Measurements from ENCODE around the gene TOX3.

Gene TOX3

DNA sequence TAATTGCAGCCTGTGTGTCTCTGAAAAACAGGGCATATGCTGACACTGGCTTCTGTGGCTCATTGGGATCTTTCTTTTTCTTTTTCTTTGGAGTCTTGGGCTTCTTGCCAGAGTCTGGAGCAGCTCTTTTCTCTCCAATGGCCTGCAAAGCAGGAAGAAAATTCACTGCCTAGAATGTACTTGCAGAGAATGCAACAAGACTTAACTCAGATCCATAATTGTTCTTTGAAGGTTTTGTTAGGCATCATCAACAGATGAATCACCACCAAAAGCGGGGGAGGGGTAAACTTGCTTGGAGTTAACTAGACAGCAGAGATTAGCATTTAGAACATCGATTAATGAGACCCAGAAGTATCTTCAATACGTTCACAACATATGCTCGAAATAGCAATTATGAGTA is 100.9 kb downstream of the TOX3 start:
- DNase-seq: peak in 1 of 2 experiments; percentile 34

DNA sequence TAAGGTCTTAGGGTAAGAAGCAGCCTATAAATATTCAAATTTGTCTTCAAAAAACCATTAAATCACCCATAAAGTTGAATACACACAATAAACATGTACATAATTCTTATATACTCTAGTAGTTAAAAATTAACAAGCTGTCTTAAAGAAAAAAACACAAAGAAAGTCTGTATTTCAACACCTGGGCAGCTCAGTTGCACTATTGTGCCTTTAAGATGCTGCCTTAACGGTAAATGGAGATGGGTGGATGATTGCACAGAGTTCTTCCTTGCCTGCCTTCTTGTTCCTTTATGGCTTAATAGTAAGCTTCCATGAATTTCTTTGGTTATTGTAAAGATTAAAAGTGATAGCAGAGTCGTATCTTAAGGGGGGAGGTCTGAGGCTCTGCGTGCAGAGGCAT is 105.1 kb downstream of the TOX3 start:
- DNase-seq: no peak

DNA sequence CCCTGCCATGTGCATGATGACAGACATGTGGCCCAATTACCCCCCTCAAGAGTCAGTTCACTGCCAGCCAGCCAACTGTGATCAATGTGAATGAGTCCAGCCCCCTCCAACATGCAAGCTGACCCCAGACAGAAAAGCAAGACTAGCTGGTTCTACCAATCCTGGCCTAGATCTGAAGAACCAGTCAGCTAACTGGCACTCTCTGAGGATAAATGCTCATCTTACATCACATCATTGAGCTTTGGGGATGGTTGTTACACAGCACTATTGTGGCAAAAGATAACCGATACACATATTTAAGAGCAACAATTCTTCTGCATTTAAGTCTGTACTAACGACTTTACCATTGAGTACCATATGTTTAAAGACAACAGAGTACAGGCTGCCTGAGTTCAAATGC is 106.7 kb downstream of the TOX3 start:
- DNase-seq: no peak

DNA sequence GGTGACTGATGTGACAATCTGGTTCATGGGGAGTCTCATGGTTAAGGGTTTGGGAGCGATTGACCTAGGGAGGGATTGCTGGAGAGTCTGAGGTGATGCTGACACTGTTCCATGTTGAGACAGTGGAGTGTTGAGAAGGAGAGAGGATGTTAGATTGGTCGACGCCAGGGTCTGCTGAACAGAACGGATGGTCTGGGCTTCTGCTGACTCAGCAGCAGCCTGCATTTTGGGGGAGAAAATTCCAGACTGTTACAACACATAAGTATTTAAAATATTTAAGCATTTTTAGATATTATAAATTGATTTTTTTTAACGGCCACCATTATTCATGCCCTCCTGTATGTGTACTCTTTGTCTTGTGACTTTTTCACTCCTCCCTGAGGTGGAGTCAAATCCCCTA is 107.2 kb downstream of the TOX3 start:
- no peak for DNase-seq

DNA sequence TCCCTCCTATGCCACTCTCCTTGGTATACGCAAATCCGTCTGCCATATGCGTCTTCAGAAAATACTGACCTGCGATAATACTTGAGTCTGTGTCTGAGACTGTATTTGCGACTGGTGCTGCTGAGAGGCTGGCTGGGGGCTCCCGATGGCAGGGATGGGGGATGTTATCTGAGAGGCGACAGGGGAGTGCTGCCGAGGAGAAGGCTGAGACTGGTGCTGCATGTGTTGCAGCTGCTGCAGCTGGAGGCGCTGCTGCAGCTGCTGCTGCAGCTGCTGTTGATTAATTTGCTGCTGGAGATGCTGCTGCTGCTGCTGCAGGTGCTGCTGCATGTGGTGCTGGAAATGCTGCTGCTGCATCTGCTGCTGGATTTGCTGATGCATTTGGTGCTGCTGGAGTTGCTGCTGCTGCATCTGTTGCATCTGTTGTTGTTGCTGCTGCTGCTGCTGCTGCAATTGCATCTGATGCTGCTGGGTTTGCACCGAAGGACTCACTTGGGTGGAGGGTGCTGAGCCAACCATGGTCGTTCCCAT is 107.7 kb downstream of the TOX3 start:
- no peak for DNase-seq

DNA sequence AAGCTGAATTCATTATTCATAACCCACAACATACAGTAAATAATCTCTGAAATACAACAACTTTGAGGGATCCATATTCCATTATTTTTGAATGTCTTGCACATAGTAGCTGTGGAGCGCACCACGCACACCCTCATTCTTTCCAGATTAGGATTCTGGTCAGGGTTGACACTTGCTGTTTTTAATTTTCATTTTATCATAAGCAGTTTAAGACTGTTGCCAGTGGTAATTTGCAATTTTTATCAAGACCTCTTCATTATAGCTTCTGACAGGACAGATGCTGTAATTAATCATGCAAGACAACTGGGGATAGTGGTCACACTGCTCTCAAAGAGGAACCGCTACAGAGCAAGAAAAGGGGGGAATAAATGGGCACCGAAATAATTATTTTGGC is 109.7 kb downstream of the TOX3 start:
- no peak for DNase-seq

DNA sequence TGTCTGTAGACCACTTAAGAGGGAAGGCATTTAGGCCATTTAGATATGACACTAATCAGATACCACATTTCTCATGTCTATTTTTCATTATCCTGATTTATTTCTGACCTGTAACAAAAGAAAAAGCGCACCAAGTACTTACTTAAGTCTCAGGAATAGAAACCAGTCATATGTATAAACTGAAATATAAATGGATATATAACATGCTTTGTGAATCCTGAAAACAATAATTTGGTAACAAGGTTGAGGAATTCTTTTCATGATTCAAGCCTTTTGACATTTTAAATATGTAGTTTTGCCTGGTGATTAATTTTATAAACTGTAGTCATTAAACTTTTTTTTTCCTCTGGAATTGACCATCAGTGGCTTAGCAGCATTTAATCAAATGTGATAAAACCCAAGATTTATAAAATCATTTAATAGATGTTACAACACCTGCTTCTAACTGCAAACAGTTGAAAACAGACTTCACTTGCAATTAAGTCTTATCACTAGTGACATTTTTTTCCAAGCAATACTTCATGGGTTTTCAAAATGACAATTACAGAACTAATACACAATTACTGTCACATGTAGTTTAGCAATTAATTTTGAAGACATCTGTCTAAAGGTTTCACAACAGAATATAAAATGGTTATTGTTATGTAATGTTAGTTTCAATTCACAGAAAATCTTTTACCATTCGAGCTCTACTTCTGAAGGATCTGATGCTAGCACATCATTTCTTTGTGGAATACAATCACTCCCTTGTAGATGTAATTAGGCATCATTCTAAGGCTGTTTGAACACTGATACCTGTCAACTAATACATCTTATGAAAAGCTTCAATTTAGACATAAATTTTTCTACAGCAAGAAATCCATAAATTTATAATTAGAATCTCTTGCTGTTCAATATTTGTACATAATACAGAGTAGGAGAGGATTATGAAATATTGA is 110.3 kb downstream of the TOX3 start:
- no peak for DNase-seq

DNA sequence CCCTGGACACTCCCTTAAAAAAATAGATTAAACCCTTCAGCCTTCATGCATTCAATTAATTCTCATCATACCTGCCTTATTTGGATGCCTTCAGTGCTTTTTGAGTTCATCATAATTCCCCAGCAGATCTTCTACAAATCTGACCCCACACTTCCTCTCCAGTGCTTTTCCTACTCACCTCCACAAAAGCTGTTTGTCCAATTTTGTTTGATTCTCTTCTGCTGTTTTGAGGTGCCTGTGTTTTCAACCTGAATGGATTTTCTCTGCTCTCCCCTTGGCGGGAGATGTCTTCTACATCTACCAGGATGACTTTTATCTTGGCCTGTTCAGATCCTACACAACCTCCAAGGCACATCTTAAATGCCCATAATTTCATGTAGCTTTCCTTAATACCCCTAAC is 112.7 kb downstream of the TOX3 start:
- no peak for DNase-seq

DNA sequence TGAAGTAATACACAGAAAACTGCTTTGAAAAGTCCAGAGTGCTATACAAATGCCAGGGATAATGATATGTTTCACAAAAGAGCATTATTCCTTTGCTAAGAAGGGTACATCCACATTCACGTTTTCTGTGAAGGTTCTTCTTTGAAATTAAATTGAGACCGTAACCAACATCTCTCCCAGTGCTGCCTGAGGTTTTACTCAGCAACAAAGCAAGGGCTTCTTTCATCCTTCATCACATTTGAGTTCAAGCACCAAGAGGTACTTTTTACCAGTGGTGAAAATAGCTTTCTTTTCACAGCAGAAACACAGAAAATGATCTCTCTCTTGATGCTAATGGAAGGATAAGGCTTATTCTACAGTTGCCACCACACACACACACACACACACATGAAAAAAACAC is 113.3 kb downstream of the TOX3 start:
- DNase-seq: no peak

DNA sequence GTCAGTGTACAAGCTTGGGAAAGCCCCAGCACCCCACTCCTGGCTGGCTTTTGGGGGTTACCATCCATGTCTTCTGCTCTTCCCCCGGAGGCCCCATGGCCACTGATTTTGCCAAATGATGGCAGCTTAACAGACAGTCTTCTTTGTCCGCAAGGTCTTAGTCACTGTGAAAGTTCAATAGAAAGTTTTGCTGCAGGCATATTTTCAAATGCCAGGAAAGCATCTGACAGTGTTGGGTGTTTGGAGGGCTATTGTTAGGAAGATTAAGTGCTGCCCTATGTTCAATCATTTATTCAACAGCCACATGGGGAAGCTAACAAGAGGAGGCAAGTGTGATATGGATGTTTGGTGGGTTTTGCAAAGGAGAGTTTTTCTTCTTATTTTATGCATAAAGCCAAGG is 122.4 kb downstream of the TOX3 start:
- no peak for DNase-seq

DNA sequence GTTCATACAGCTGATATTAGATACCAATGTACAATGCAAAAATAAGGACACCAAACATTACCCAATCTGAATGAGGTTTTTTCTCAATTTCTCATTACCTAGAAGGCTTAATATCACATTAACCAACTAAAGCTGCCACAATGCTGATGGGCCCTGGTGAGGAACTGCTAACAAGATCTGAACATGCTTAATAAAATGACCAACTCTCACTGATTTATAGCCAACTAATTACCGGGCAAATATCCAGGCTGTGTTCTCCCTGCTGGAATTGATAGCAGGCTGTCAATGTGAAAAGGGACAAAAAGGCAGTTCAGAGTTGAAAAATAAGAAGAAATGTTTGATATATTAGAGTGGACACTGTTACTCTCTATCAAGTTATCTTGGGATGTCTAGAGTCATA is 124.6 kb downstream of the TOX3 start:
- DNase-seq: no peak

DNA sequence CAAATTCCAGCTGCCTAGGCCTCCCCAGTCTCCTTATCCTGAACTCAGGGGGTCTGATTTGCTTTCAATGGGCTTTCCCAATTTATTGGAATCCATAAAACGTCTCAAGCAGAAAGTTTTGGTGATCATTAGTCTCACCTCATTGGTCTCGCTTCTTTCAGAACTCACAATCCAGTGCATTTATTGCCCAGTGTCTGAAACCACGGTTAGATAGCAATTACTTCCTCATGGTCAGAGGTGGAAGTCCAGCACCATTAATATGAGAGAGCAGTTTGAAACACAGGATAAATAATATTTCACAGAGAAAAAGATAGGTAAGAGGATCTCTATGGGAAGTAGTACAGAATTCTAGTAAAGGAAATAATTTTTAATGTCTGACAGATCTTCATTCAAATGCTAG is 128.7 kb downstream of the TOX3 start:
- no peak for DNase-seq

DNA sequence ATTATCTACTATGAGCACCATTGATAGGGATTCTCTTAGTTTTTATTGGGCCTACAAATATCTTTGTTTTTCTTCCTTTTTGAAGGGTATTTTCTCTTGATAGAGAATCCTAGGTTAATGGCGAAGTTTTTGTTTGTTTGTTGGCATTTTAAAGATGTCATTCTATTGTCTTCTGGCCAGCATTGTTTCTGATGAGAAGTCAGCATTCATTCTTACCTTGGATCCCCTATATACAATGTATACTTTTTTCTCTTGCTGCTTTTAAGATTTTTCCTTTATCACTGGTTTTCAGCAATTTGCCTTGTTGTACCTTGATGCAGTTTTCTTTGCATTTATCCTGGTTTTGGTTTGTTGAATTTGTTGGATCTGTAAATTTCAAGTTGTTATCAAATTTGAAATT is 130.1 kb downstream of the TOX3 start:
- no peak for DNase-seq

DNA sequence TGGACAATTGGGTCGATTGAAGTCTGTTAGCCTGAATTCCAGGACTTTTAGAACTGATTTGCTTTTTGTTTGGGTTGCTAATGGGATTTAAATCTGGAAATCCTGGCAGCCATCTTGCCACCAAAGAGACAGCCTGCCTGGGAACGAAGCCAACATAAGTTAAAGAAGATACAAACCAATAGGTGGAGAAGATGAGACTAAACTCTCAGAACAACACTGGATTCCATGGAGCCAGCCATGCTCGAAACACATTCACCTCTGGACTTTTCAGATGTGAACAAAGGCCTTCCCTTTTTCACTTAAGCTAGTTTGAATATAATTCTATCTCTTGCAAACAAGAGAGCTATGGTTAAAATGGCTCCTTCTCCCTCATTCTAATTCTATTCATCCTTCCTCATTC is 135.9 kb downstream of the TOX3 start:
- DNase-seq: no peak

DNA sequence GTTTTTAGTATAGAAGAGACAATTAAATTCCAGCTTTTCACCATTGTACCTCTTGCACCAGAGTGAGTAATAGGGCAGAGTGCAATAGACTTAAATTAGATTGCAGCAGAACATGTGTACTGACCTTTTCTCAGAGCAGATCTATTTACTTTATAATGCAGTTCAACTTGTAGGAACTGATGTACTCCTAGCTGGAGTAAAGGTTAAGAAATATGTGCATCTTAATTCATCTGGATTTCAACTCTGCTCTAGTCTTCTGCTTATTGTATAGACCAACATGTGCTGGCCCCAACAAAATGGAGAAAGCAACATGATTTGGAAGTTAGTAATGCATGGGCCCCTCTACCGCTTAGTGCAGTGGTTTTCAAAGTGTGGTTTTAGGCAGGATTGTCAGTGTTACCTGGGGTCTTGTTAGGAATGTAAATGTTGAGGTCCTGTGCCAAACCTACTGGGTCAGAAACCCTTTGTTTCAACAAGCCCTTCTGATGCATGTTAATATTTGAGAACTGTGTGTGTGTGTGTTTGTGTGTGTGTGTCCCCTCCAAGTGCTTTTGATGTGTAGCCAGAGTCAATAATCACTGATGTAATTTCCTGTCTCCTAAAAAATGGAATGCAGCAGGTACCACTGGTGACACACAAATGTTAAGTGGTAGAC is 138.6 kb downstream of the TOX3 start:
- no peak for DNase-seq

DNA sequence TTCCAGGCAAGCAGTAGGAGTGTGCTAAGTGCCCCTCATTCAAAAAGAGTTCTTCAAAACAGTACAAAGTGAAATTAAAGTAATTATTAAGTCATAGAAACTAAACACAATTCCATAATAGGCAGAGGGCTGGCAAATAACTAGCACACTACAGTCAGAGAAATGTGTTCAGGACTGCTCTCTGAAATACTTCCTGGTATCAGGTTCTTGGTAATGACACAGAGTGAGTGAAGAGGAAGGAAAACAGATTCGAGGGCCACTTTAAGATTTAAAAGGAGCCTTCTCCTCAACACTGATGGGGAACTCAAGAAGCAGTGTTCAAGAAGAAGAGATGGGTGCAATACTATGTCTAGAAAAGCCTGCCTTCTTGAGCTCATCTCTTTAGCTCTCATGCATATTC is 139.2 kb downstream of the TOX3 start:
- DNase-seq: no peak

DNA sequence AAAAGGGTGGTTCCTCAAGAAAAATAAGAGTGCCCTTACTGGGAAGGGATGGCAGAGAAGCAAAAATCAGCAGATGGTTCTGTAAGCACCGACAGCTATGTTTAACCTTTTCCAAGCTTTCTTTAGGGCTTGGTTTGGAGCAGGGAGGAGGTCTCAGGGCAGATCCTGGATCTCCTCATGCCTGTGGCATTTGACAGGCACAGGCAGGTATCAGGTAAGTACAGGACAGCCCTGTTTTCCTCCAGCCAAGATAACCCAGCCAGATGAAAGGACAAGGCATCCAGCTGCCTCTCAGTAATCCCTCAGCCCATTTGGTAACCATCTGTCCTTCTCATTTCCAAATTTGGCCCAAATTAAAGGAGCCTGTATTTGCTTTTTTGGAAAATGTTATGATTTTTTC is 141.5 kb downstream of the TOX3 start:
- DNase-seq: peak in 1 of 2 experiments; percentile 39

DNA sequence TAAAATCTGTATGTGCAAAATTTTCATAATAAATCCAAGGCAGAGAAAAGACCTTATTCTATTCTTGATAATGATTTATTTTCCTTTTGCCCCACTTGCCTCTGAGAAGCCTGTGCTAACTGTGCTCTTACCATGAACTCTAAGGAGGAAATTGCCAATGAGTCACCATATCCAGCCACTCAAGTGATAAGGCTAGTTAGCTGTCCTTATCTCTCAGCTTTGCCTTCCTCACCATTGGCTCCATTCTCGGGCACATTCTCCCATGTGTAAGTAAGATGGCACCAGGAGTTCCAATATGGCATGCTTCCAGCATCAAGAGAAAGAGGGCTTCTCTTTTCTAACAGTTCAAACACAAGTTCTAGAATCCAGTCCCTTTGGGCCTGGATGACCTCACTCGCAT is 142.4 kb downstream of the TOX3 start:
- DNase-seq: no peak

DNA sequence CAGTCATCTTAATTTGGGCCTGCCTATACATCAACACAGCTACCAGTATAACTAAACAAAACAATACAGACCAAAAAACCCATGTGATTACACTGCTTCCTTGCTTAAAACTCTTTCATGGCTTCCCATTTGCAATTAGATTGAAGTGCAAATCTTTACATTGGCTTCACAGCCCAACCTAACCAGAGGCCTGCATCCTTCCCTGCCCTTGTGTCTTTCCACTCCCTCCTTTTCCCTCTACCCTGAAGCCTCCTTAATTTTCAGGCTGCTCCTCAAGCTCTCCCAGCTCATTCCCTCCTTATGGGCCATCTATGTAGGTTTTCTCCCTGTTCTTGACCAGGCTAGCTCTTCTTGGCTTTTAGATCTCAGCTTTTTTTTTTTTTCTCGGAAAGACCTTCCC is 147.8 kb downstream of the TOX3 start:
- no peak for DNase-seq

DNA sequence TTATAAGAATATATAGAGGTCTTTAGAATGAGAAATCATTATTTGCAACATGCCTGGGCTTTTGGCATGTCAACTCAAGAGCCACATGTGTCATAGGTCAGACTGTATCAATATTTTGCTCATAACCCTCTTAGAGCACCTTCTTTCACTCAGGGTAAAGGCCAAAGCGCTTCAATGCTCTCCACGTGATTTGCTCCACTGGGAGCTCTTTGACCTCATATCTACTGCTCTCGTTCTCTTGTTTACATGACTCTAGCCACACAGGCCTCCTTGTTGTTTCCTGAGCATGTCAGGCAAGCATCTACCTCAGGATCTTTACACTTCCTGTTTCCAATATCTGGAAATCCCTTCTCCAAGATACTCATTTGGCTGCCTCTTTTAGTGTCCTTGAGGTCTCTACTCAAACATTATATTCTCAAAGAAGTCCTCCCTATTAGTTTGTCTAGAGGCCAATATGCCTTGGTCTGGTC is 148.4 kb downstream of the TOX3 start:
- no peak for DNase-seq

DNA sequence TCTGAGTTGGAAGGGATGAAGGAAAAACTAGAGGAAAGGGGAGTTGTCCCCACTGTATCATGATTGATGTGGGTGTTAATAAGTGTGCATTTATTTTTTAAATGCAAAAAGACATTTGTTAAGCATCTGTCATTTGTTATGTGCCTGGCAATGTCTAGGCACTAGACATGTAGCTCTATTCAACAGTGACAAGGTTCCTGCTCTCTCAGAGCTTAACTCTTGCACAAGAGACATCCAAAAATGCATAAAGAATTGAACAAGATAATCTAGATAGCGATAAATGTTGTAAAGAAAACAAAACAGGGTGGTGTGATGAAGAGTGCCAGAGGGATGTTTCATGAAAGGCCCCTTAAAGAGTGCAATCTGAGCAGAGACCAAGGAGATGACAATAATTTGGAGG is 148.9 kb downstream of the TOX3 start:
- no peak for DNase-seq

DNA sequence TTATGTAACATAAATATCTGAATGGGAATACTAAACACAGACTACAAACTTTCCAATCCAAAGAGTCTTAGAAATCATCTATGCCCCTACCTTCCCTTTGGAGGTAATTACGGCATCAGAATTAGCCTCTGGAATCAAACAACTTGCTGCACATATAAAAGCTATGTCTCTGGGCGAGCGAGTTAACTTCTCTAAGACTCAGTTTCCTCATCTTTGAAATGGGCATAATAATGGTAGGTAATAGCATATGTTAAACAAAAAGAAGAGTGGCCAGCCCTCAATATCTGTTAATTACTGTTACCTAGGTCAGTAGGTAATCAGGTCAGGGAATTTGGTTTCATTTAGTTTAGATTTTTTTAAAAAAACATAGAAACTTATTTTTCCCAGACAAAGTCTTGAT is 153.5 kb downstream of the TOX3 start:
- no peak for DNase-seq

DNA sequence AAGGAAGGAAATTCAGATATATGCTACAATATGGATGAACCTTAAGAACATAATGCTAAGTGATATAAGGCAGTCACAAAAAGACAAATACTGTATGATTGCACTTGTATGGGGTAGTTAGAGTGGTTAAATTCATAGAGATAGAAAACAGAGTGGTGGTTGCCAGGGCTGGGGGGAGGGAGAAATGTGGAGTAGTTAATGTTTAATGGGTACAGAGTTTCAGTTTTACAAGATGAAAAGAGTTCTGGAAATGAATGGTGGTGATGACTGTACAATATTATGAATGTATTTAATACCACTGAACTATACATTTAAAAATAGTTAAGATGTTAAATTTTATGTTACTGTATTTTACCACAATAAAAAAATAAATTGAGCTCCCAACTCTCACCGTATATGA is 157.9 kb downstream of the TOX3 start:
- no peak for DNase-seq

Data from NCI-H446 (cell line).